ENCODE results near the gene MICAL2.

- TF ChIP-seq CTCF (IDR thresholded peaks at IDR 0.05) (no peak), ZFX (IDR thresholded peaks at IDR 0.05; ENCODE audit: borderline replicate concordance) (no peak)
Observed at GRCh38 chr11:12218909-12219308, 108.5 kb downstream of the MICAL2 start.

All from 22Rv1 (cell line).